Limb (tissue), 2 donors: ENCODE results near the gene KLRB1.
"Not testable (repeated sequence)": the region's sequence is repeated elsewhere in the genome, so short reads cannot be mapped to it uniquely, and the experiment has no call there.

Experiments used
- DNase-seq, 2 donors: peaks; one replicate each; pipeline ENCODE4 v3.0.0-alpha.2; 2016; ENCODE audit errors: extremely low spot score in 2 of 2

Gene KLRB1

GRCh38 chr12:9625019-9625418 is 17.3 kb upstream of the KLRB1 start:
- no peak for DNase-seq

- DNase-seq: no peak
Measured at GRCh38 chr12:9619411-9620179, 11.9 kb upstream of the KLRB1 start.

- not testable (repeated sequence) for DNase-seq
Measured at GRCh38 chr12:9618906-9619305, 11.2 kb upstream of the KLRB1 start.

- DNase-seq: no peak
Measured at GRCh38 chr12:9617124-9617523, 9.4 kb upstream of the KLRB1 start.

GRCh38 chr12:9615420-9616136 is 7.9 kb upstream of the KLRB1 start:
- DNase-seq: no peak

GRCh38 chr12:9610606-9611005 is 2.9 kb upstream of the KLRB1 start:
- not testable (repeated sequence) for DNase-seq

GRCh38 chr12:9606736-9607372 is 862 bp downstream of the KLRB1 start:
- no peak for DNase-seq

GRCh38 chr12:9606247-9606646 is 1.5 kb downstream of the KLRB1 start:
- DNase-seq: no peak

- DNase-seq: no peak
Measured at GRCh38 chr12:9605483-9605882, 2.2 kb downstream of the KLRB1 start.

GRCh38 chr12:9604287-9604686 is 3.4 kb downstream of the KLRB1 start:
- DNase-seq: no peak

GRCh38 chr12:9600426-9600825 is 7.3 kb downstream of the KLRB1 start:
- not testable (repeated sequence) for DNase-seq

GRCh38 chr12:9598363-9598762 is 9.4 kb downstream of the KLRB1 start:
- DNase-seq: no peak

GRCh38 chr12:9597365-9597764 is 10.4 kb downstream of the KLRB1 start:
- no peak for DNase-seq

- DNase-seq: no peak
Measured at GRCh38 chr12:9590441-9590840, 17.3 kb downstream of the KLRB1 start.

GRCh38 chr12:9588749-9589148 is 19.0 kb downstream of the KLRB1 start:
- DNase-seq: no peak

- no peak for DNase-seq
Measured at GRCh38 chr12:9587987-9588600, 19.6 kb downstream of the KLRB1 start.

GRCh38 chr12:9577729-9578128 is 30.0 kb downstream of the KLRB1 start:
- not testable (repeated sequence) for DNase-seq

GRCh38 chr12:9567151-9567550 is 40.6 kb downstream of the KLRB1 start:
- DNase-seq: not testable (repeated sequence)

- not testable (repeated sequence) for DNase-seq
Measured at GRCh38 chr12:9566113-9566512, 41.6 kb downstream of the KLRB1 start.

- DNase-seq: not testable (repeated sequence)
Measured at GRCh38 chr12:9564418-9564817, 43.3 kb downstream of the KLRB1 start.

GRCh38 chr12:9562841-9563453 is 44.8 kb downstream of the KLRB1 start:
- DNase-seq: not testable (repeated sequence)
